Large intestine (tissue), 3 donors: ENCODE results near the gene CRTAC1. TPM values are rescaled to one million over a fixed set of nuclear protein-coding genes. Genes with fewer than 3 reads are reported as not detected.

Source experiments
- DNase-seq, 2 donors: peaks; one replicate each; pipeline versions ENCODE4 v3.0.0 to v3.0.0-alpha.2; 2013
- H3K27ac ChIP-seq: one replicate; pipeline ENCODE4 v1.5.1; 2013; ENCODE audit warnings: low read length
- H3K27me3 ChIP-seq: 2 replicates; pipeline ENCODE4 v1.6.1; 2013; ENCODE audit warnings: low read length; ENCODE audit not compliant: control insufficient read depth, insufficient read depth
- H3K36me3 ChIP-seq: 2 replicates; pipeline ENCODE4 v1.6.1; 2013; ENCODE audit warnings: low read length; ENCODE audit not compliant: control insufficient read depth, insufficient read depth
- H3K4me1 ChIP-seq: one replicate; pipeline ENCODE4 v1.6.1; 2013; ENCODE audit warnings: low read length; ENCODE audit not compliant: control insufficient read depth, insufficient read depth
- H3K4me3 ChIP-seq: one replicate; pipeline ENCODE4 v1.5.1; 2013; ENCODE audit warnings: low read length
- H3K9me3 ChIP-seq: one replicate; pipeline ENCODE4 v1.6.1; 2013; ENCODE audit warnings: mild to moderate bottlenecking, low read depth, low read length, moderate library complexity; ENCODE audit not compliant: control insufficient read depth
- WGBS: methylation state at CpG from one replicate; pipeline ENCODE4 v1.1.5; 2013; ENCODE audit warnings: low lambda C conversion rate; ENCODE audit not compliant: insufficient coverage; 5-methylcytosine and 5-hydroxymethylcytosine counted together
- polyA plus RNA-seq: library from polyadenylated mRNA; unstranded; fragments of 120-200 nt; gene quantifications from one replicate; pipeline ENCODE4 v1.2.1, GENCODE V29; 2013

The CRTAC1 gene
- polyA plus RNA-seq, 1 donor, result 2.5 TPM

DNA sequence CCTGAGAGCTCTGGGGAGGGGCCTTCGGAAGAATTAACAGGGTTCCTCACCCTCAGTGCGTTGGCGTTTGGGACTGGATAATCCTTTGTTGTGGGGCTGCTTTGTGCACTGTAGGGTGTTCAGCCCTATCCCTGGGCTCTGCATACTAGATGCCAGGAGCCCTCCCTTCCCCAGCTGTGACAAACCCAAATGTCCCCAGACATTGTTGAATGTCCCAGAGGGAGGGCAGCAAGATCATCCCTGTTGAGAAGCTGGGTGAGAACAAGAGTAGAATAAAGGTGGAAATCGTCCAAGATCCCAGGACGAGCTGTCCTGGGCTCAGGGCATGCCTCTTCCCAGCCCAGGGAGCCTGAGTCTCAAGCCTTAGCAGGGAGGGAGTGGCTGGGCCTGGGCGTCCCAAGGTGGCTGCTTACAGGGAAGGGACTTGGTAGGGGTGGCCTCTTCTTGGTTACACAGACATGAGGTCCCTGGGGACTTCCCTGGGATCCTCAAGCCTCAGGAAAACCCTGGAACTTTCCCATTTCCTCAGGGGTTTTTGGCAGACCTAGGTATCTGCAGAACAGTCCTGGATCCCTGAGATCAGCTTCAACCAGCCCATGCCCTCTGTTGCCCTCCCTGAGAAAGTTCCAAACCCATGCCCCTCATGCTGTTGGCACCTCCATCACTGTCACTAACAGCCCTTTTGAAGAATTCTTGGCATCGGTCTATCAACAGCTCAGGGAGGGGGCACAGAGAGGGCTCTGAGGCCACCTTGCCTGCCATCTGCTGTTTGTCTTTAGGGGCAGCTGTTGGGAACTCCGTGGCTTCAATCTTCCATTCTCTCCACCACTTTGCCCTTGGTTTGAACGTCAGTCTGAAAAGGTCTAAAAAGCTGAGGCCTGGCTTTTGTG, 127.0 kb downstream of the CRTAC1 start:
- Histone ChIP-seq H3K27me3 (peaks cover 14% of the 10 kb centered on the region), H3K36me3 (no peaks in the 10 kb centered on the region), H3K27ac (no peak overlapping the region), H3K4me3 (no peak overlapping the region), H3K4me1 (no peaks in the 10 kb centered on the region), H3K9me3 (no peaks in the 10 kb centered on the region)
- no CpG with 5 or more reads among the region's 9 CpGs for WGBS
- no peak for DNase-seq

DNA sequence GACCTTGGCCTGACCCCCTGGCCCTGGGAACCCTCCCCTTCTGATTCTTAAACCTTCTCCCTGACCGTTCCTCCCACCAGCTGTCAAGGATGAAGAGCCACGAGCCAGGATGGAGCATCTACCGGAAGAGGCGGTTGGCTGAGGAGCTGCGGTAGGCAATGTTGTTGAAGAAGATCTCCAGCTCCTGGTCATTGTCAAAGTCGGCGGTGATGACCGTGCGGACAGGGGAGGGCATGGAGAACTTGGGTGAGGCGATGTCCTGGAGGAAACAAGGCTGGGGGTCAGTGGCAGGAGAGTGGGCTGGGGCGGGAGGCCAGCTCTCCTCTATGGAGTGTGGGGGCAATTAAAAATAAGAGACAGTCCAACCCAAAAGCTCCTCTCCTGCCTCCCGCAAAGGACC, 129.0 kb downstream of the CRTAC1 start:
- Histone ChIP-seq H3K27me3 (peaks cover 8% of the 10 kb centered on the region), H3K36me3 (no peaks in the 10 kb centered on the region), H3K27ac (no peak overlapping the region), H3K4me1 (no peaks in the 10 kb centered on the region), H3K9me3 (no peaks in the 10 kb centered on the region), H3K4me3 (no peak overlapping the region)
- WGBS, result no CpG with 5 or more reads among the region's 12 CpGs
- DNase-seq, result no peak

DNA sequence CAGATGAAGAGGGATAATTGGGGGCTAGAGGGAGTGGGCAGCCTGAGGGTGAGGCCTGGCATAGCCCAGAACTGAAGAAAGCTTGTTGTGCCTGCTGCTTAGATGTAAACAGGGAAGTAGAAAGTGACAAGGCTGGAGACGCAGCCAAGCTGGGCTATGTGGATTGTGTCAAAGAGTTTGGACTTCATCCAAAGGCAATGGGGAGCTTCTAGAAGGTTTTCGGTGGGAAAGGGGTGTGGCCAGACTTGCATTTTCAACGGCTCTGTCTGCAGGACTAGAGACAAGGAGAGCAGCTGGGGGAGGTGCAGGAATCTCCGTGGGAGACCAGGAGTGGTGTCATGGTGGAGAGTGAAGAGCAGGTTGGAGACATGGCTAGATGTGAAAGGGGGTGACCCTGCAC, 132.0 kb downstream of the CRTAC1 start:
- Histone ChIP-seq H3K36me3 (no peaks in the 10 kb centered on the region), H3K4me1 (no peaks in the 10 kb centered on the region), H3K27ac (no peak overlapping the region), H3K9me3 (no peaks in the 10 kb centered on the region), H3K27me3 (no peaks in the 10 kb centered on the region), H3K4me3 (no peak overlapping the region)
- WGBS, result no CpG with 5 or more reads among the region's 4 CpGs
- no peak for DNase-seq

DNA sequence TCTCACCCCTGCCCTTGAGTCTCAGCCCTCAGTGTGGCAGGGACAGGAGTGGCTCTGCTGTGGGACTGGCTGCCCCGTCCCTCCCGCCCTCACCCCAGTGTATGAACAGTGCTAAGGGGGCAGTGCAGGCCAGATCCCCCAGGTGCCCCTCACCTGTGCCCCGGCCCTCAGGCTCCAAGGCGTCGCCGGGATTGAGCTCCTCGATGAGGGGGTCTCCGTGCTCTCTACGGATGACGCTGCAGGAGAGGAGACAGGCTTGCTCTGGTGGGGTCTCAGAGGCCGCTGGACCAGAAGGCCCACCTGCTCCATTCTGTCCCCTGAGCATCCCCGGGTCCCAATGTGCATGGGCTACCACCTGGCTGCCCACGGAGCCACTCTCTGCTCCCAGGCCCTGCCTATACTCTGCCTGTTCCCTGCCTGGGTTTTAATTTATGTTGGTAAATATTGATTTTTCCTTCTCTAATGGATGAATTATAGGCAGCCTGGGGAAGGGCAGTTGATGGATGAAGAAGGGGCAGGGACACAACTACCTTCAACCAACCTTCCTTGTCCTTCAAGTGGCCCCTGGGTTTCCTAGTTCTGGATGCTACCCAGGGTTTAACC, 133.6 kb downstream of the CRTAC1 start:
- H3K36me3 ChIP-seq, result no peaks in the 10 kb centered on the region
- H3K4me1 ChIP-seq, result peaks cover 8% of the 10 kb centered on the region
- H3K4me3 ChIP-seq, result no peak overlapping the region
- H3K9me3 ChIP-seq, result no peaks in the 10 kb centered on the region
- no CpG with 5 or more reads among the region's 13 CpGs for WGBS
- H3K27ac ChIP-seq, result no peak overlapping the region
- no peaks in the 10 kb centered on the region for H3K27me3 ChIP-seq
- DNase-seq, result no peak

DNA sequence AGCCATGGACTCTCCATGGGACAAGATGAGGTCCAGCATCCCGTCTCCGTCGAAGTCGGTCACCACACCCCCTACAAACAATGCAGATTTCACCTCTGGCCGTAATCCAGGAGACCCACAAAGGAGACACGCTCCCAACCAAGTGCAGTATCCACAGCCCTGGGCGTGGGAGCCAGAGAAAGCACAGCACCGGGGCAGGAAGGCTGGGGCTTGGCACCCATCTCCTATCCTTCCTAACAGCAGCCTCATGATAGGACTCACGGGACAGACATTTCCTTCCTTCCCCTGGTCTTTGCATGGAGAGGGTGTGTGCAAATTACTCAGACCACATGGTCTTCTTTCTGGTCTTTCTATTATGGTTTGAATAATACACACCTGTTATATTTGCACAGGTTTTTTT, 134.5 kb downstream of the CRTAC1 start:
- Histone ChIP-seq H3K36me3 (no peaks in the 10 kb centered on the region), H3K27ac (no peak overlapping the region), H3K9me3 (no peaks in the 10 kb centered on the region), H3K4me3 (no peak overlapping the region), H3K27me3 (no peaks in the 10 kb centered on the region), H3K4me1 (peaks cover 14% of the 10 kb centered on the region)
- DNase-seq, result no peak
- WGBS, result 40% methylated on average over 1 of the region's 9 CpGs

DNA sequence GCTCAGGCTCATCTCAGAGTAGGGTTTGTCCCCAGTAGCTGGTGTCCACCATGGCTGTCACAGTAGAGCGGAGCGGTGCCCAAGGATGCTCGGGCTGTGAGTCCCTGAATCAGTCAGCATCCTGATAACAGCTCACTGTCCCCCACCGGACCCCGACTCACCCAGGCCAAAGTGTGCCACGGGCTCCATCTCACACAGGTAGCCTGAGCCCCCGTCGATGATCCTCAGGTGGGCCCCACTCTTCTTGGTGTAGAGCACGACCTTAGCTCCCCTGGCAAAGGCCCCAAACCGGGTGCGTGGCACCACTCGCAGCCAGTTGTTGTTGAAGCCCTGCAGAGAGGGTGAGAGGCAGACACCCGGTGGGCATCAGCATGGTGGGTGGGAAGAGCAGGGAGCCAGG, 135.3 kb downstream of the CRTAC1 start:
- no peak for DNase-seq
- no peaks in the 10 kb centered on the region for H3K27me3 ChIP-seq
- H3K4me1 ChIP-seq, result peaks cover 14% of the 10 kb centered on the region
- WGBS, result 60% methylated on average over 1 of the region's 13 CpGs
- H3K4me3 ChIP-seq, result no peak overlapping the region
- H3K36me3 ChIP-seq, result no peaks in the 10 kb centered on the region
- no peak overlapping the region for H3K27ac ChIP-seq
- no peaks in the 10 kb centered on the region for H3K9me3 ChIP-seq

DNA sequence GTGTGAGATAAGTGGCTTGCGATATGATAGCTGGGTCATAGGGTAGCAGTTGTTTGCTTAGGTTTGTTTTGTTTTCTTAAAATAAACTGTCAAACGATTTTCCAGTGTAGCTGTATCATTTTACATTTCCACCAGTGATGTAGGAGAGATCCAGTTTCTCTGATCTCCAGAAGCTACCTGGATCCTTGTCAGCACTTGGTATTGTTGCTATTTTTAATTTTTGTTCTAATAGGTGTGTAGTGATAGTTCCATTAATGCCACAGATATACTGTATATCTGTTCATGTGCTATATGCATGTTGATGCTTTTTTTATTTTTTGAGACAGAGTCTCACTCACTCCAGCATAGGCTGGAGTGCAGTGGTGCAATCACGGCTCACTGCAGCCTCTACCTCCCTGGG, 136.3 kb downstream of the CRTAC1 start:
- Histone ChIP-seq H3K4me3 (no peak overlapping the region), H3K9me3 (no peaks in the 10 kb centered on the region), H3K36me3 (no peaks in the 10 kb centered on the region), H3K27ac (no peak overlapping the region), H3K4me1 (peaks cover 19% of the 10 kb centered on the region), H3K27me3 (no peaks in the 10 kb centered on the region)
- DNase-seq, result no peak
- WGBS, result 14% methylated on average over 1 of the region's 3 CpGs

DNA sequence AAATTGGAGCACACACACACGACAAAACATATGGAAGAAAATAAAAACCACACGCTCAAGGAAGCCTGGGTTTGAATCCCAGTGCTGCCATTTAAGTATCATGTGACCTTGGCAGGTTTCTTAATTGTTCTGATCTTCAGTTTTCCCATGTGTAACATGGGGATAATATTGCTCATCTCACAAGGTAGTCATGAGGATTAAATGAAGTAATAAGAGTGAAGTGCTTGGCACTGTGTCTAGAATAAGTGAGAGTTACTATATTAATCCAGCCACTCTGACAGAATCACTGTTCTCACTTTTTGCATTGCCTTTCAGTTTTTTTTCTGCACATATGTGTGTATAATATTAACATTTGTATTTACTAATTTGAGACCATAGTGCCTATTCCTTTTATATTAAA, 137.5 kb downstream of the CRTAC1 start:
- Histone ChIP-seq H3K27ac (no peak overlapping the region), H3K4me1 (peaks cover 26% of the 10 kb centered on the region), H3K4me3 (no peak overlapping the region), H3K9me3 (no peaks in the 10 kb centered on the region), H3K27me3 (no peaks in the 10 kb centered on the region), H3K36me3 (no peaks in the 10 kb centered on the region)
- no peak for DNase-seq
- WGBS, result no CpG with 5 or more reads among the region's 2 CpGs

DNA sequence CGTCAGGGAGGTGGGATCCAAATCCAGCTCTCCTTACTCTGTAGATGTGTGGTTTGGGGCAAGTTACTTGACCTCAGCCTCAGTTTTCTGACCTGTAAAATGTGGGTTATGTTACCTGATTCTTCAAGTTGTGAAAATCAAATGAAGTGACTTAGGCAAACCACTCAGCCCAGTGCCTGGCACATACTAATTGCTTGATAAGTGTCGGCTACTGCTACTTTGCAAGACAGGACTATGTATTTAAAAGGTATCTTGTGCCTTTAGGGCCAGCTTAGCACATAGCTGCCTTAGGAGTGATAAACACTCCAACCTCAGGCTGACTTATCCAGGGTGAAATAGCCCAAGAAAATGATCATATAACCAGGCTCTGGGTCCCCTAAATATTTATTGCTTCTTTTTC, 137.9 kb downstream of the CRTAC1 start:
- Histone ChIP-seq H3K27ac (peak overlapping the region; percentile 62), H3K27me3 (no peaks in the 10 kb centered on the region), H3K4me1 (peaks cover 26% of the 10 kb centered on the region), H3K36me3 (no peaks in the 10 kb centered on the region), H3K4me3 (no peak overlapping the region), H3K9me3 (no peaks in the 10 kb centered on the region)
- no CpG with 5 or more reads among the region's 2 CpGs for WGBS
- DNase-seq, result no peak

DNA sequence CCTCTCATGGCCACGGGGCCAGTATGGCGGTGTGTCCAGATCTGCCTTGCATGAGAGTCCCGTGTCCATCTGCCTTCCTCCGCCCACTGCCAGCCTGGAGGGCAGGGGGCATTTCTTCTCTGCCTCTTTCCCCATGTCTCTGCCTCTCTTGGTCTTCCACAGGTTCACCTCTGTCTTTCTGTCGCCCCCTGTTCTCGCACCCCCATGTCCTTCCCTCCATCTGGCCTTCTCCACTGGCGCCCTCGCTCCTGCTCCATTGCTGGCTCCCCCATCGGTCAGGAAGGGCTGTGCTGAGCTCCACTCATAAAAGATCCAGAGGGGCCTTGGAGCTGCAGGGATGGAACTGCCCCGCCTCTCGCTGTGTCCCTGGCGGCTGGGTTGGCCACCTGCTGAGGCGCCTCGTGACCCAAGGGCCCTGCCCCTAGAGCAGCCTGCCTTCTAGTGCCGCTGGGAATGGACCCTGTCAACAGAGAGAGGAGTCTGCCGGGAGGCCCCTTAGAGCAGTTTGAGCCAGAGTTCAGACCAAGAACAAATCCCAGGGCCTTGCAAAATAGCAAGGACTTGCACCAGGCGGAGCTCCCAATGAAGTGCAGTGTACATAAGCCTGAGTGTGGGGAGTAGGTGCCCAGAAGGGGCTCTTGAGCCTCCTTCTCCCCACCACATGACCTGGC, 138.8 kb downstream of the CRTAC1 start:
- peak; percentile 88 to 92 for DNase-seq
- Histone ChIP-seq H3K36me3 (no peaks in the 10 kb centered on the region), H3K9me3 (no peaks in the 10 kb centered on the region), H3K4me3 (no peak overlapping the region), H3K4me1 (peaks cover 26% of the 10 kb centered on the region), H3K27me3 (no peaks in the 10 kb centered on the region), H3K27ac (peak overlapping the region; percentile 62)
- 67% methylated on average over 1 of the region's 17 CpGs for WGBS
